HG03469 (cell line): ENCODE results near the gene BCR.

Experiments used
- ATAC-seq: cut with Tn5 transposase; IDR thresholded peaks from one replicate; pipeline ENCODE4 v1.9.1; 2021; ENCODE audit warnings: mild to moderate bottlenecking, moderate library complexity, moderate number of reproducible peaks; ENCODE audit not compliant: unreplicated experiment

Gene BCR

GRCh38 chr22:23272834-23273233 lies 92.5 kb downstream of the BCR start:
- ATAC-seq, result no peak

- ATAC-seq, result no peak
Observed at GRCh38 chr22:23273445-23274145, 93.3 kb downstream of the BCR start.

- ATAC-seq, result no peak
Observed at GRCh38 chr22:23274146-23274526, 93.8 kb downstream of the BCR start.

- ATAC-seq, result no peak
Observed at GRCh38 chr22:23274891-23275694, 94.8 kb downstream of the BCR start.

GRCh38 chr22:23275751-23276150 lies 95.4 kb downstream of the BCR start:
- no peak for ATAC-seq

- ATAC-seq, result no peak
Observed at GRCh38 chr22:23276656-23277582, 96.6 kb downstream of the BCR start.

- ATAC-seq, result no peak
Observed at GRCh38 chr22:23277583-23278295, 97.4 kb downstream of the BCR start.

GRCh38 chr22:23278883-23279675 lies 98.8 kb downstream of the BCR start:
- no peak for ATAC-seq

GRCh38 chr22:23279781-23280180 lies 99.5 kb downstream of the BCR start:
- no peak for ATAC-seq

- ATAC-seq, result no peak
Observed at GRCh38 chr22:23280356-23281052, 100.2 kb downstream of the BCR start.

GRCh38 chr22:23281053-23281405 lies 100.7 kb downstream of the BCR start:
- ATAC-seq, result no peak

GRCh38 chr22:23281406-23282088 lies 101.2 kb downstream of the BCR start:
- ATAC-seq, result no peak

- ATAC-seq, result no peak
Observed at GRCh38 chr22:23282089-23282501, 101.8 kb downstream of the BCR start.

GRCh38 chr22:23282516-23282915 lies 102.2 kb downstream of the BCR start:
- no peak for ATAC-seq

GRCh38 chr22:23282986-23283385 lies 102.7 kb downstream of the BCR start:
- no peak for ATAC-seq

GRCh38 chr22:23283591-23284503 lies 103.5 kb downstream of the BCR start:
- no peak for ATAC-seq

GRCh38 chr22:23284504-23285033 lies 104.3 kb downstream of the BCR start:
- ATAC-seq, result no peak
